ENCODE data around the gene SCAF11. TPM values are rescaled to one million over a fixed set of nuclear protein-coding genes. Genes with fewer than 3 reads are reported as not detected.
"Not testable (repeated sequence)": the region's sequence is repeated elsewhere in the genome, so short reads cannot be mapped to it uniquely, and the experiment has no call there.

SCAF11 gene, protein sequence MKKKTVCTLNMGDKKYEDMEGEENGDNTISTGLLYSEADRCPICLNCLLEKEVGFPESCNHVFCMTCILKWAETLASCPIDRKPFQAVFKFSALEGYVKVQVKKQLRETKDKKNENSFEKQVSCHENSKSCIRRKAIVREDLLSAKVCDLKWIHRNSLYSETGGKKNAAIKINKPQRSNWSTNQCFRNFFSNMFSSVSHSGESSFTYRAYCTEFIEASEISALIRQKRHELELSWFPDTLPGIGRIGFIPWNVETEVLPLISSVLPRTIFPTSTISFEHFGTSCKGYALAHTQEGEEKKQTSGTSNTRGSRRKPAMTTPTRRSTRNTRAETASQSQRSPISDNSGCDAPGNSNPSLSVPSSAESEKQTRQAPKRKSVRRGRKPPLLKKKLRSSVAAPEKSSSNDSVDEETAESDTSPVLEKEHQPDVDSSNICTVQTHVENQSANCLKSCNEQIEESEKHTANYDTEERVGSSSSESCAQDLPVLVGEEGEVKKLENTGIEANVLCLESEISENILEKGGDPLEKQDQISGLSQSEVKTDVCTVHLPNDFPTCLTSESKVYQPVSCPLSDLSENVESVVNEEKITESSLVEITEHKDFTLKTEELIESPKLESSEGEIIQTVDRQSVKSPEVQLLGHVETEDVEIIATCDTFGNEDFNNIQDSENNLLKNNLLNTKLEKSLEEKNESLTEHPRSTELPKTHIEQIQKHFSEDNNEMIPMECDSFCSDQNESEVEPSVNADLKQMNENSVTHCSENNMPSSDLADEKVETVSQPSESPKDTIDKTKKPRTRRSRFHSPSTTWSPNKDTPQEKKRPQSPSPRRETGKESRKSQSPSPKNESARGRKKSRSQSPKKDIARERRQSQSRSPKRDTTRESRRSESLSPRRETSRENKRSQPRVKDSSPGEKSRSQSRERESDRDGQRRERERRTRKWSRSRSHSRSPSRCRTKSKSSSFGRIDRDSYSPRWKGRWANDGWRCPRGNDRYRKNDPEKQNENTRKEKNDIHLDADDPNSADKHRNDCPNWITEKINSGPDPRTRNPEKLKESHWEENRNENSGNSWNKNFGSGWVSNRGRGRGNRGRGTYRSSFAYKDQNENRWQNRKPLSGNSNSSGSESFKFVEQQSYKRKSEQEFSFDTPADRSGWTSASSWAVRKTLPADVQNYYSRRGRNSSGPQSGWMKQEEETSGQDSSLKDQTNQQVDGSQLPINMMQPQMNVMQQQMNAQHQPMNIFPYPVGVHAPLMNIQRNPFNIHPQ (N-terminal part only)
- 46.2 TPM for polyA plus RNA-seq (2012; ENCODE audit: insufficient read depth, insufficient read length, low read depth)

DNA sequence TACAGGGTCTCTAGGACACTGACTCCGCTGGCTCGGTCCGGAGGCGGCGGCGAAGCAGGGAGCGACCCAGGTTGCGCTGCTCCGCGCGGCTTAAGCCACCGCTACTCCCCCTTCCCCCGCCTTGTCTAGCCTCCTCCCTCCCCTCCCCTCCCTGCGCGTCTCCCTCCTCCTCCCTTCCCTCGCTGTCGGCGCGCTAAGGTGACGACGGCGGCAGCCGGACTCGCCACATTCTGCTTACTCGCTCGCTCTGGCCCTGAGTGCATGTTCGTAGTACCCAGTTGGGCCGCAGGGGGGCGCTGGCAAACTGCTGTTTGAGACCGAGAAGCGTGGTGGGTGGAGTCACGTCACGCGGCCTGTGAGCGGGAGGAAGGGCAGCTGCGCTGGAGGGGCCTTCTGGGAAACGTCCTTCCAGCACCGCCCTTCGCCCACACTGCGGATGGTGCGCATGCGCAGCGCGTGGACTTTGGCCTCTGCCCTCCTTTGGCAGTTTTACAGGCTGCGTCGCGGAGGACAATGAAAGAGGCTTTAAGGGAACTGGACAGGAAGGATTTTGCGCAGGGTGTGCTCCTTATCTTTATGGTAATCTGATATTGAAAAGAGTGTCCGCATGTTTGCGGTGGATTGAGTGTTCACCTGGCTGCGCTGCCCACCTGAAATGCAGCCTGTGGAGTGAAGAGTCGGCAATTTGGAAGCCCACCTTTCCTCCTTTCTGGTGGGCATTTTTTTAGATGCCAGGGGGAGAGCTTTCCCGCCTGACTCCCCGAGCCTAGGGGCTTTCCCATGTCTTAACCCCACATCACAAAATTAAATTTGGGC is at the start of gene SCAF11:
SCAF11 (minus strand) TSS at position 107 of the 816 bp plus-strand sequence. CDS start 26,407 bp downstream, outside the sequence.
- TF ChIP-seq, protein P1, sequence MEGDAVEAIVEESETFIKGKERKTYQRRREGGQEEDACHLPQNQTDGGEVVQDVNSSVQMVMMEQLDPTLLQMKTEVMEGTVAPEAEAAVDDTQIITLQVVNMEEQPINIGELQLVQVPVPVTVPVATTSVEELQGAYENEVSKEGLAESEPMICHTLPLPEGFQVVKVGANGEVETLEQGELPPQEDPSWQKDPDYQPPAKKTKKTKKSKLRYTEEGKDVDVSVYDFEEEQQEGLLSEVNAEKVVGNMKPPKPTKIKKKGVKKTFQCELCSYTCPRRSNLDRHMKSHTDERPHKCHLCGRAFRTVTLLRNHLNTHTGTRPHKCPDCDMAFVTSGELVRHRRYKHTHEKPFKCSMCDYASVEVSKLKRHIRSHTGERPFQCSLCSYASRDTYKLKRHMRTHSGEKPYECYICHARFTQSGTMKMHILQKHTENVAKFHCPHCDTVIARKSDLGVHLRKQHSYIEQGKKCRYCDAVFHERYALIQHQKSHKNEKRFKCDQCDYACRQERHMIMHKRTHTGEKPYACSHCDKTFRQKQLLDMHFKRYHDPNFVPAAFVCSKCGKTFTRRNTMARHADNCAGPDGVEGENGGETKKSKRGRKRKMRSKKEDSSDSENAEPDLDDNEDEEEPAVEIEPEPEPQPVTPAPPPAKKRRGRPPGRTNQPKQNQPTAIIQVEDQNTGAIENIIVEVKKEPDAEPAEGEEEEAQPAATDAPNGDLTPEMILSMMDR (IDR thresholded peaks at IDR 0.05; ENCODE audit: low read depth, low read length), result peak; percentile 84
- peaks cover 16% of the 10 kb centered on the region for H3K36me3 ChIP-seq

DNA sequence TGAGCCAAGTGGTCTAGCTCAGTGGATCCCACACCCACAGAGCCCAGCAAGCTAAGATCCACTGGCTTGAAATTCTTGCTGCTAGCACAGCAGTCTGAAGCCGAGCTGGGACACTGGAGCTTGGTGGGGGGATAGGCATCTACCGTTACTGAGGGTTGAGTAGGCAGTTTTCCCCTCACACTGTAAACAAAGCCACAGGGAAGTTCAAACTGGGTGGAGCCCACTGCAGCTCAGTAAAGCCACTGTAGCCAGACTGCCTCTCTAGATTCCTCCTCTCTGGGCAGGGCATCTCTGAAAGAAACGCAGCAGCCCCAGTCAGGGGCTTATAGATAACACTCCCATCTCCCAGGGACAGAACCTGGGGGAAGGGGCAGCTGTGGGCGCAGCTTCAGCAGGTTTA is 46.7 kb upstream of the SCAF11 start:
- DNase-seq; H3K9me3 ChIP-seq; H3K27me3 ChIP-seq; H3K36me3 ChIP-seq; H3K4me3 ChIP-seq (ENCODE audit: low read depth, low read length); H3K4me1 ChIP-seq: not testable (repeated sequence)

More for the DNA sequence above, at the start of gene SCAF11:
- Histone ChIP-seq H3K9me3 (no peaks in the 10 kb centered on the region), H3K4me3 (ENCODE audit: low read depth, low read length) (peak within 1 kb of the TSS; percentile 81), H3K27me3 (no peaks in the 10 kb centered on the region), H3K4me1 (no peaks in the 10 kb centered on the region)
- DNase-seq, result peak; percentile 100

DNA sequence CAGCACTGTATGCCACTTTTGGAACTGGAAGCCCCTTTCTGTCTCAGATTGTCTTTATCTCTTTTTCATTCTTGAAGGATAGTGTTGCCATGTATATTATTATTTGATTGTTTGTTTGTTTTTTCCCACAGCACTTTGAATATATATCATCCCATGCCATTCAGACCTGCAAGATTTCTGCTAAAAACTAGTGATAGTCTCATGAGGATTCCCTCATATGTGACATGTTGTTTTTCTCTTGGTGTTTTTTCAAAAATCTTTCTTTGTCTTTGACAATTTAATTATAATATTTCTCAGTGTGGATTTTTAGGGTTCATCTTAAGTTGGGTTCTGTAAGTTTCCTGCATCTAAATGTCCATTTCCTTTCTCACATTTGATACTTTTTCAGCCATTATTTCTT is 36.8 kb upstream of the SCAF11 start:
- no peak for DNase-seq
- no peaks in the 10 kb centered on the region for H3K36me3 ChIP-seq
- H3K27me3 ChIP-seq, result no peaks in the 10 kb centered on the region
- no peaks in the 10 kb centered on the region for H3K9me3 ChIP-seq
- H3K4me3 ChIP-seq (ENCODE audit: low read depth, low read length), result no peak overlapping the region
- TF ChIP-seq, protein P1 (IDR thresholded peaks at IDR 0.05; ENCODE audit: low read depth, low read length), result no peak
- no peaks in the 10 kb centered on the region for H3K4me1 ChIP-seq

DNA sequence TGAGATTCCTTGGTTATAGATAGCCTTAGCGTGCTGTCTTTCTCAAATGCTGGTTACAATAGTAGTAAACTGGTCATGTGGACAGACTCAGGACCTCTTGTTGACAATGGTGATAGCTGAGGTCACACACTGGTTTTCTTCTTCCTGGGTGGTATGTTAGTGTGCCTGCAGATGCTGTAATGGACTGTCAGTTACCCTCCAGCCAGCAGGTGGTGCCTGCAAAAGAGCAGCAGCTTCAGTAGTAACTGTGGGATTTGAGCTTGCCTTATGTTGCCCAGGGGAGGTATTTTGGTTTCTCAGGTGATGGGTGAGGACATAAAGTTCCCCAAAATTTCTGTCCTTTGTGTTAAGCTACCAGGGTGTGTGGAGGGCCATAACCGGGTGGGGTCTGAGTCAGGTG is 33.7 kb upstream of the SCAF11 start:
- no peaks in the 10 kb centered on the region for H3K9me3 ChIP-seq
- H3K4me1 ChIP-seq, result no peaks in the 10 kb centered on the region
- no peak overlapping the region for H3K4me3 ChIP-seq (ENCODE audit: low read depth, low read length)
- H3K36me3 ChIP-seq, result no peaks in the 10 kb centered on the region
- no peak for DNase-seq
- H3K27me3 ChIP-seq, result peaks cover 5% of the 10 kb centered on the region
- TF ChIP-seq, protein P1 (IDR thresholded peaks at IDR 0.05; ENCODE audit: low read depth, low read length), result no peak

DNA sequence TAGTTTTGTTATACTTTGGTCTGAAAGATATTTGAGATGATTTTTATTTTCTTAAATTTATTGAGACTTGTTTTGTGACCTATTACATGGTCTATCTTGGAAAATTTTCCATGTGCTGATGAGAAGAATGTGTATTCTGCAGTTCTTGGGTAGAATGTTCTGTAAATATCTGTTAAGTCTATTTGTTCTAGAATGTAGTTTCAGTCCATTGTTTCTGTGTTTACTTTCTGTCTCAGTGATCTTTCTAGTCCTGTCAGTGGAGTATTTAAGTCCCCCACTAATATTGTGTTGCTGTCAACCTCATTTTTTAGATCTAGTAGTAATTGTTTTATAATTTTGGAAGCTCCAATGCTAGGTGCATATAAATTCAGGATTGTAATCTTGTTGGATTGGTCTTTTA is 30.4 kb upstream of the SCAF11 start:
- DNase-seq, result no peak
- H3K4me1 ChIP-seq, result no peaks in the 10 kb centered on the region
- peaks cover 5% of the 10 kb centered on the region for H3K27me3 ChIP-seq
- no peaks in the 10 kb centered on the region for H3K9me3 ChIP-seq
- H3K36me3 ChIP-seq, result no peaks in the 10 kb centered on the region
- TF ChIP-seq, protein P1 (IDR thresholded peaks at IDR 0.05; ENCODE audit: low read depth, low read length), result no peak
- H3K4me3 ChIP-seq (ENCODE audit: low read depth, low read length), result no peak overlapping the region

DNA sequence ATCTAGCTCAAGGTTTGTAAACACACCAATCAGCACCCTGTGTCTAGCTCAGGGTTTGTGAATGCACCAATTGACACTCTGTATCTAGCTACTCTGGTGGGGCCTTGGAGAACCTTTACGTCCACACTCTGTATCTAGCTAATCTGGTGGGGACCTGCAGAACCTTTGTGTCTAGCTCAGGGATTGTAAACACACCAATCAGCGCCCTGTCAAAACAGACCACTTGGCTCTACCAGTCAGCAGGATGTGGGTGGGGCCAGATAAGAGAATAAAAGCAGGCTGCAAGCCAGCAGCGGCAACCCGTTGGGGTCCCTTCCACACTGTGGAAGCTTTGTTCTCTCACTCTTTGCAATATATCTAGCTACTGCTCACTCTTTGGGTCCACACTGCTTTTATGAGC is 28.3 kb upstream of the SCAF11 start:
- not testable (repeated sequence) for H3K4me1 ChIP-seq; H3K36me3 ChIP-seq; H3K4me3 ChIP-seq (ENCODE audit: low read depth, low read length); DNase-seq; H3K9me3 ChIP-seq; H3K27me3 ChIP-seq

DNA sequence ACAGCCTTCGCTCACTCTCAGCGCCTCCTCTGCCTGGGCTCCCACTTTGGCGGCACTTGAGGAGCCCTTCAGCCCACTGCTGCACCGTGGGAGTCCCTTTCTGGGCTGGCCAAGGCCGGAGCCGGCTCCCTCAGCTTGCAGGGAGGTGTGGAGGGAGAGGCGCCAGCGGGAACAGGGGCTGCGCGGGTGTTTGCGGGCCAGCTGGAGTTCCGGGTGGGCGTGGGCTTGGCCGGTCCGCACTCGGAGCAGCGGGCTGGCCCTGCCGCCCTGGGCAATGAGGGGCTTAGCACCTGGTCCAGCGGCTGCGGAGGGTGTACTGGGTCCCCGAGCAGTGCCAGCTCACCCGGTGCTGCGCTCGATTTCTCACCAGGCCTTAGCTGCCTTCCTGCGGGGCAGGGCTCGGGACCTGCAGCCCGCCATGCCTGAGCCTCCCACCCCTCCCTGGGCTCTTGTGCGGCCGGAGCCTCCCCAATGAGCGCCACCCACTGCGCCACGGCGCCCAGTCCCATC is 27.5 kb upstream of the SCAF11 start:
- not testable (repeated sequence) for H3K4me3 ChIP-seq (ENCODE audit: low read depth, low read length); DNase-seq; H3K4me1 ChIP-seq; H3K9me3 ChIP-seq; H3K27me3 ChIP-seq; H3K36me3 ChIP-seq

All from BE2C (cell line).